H1 (cell line): ENCODE results near the gene TAF4. TPM values are rescaled to one million over a fixed set of nuclear protein-coding genes. Genes with fewer than 3 reads are reported as not detected.

Source experiments
- CTCF ChIA-PET: fragments of 300-600 bp; sonication (Branson Sonifier 250); formaldehyde crosslinking; loops from one replicate; lab custom pipeline; 2021; ENCODE audit not compliant: partially characterized antibody; lab: Charles Lee
- POLR2A ChIA-PET: fragments of 300-600 bp; sonication (Branson Sonifier 250); formaldehyde crosslinking; loops from one replicate; lab custom pipeline; 2021; ENCODE audit warnings: inconsistent platforms; ENCODE audit not compliant: partially characterized antibody; lab: Charles Lee
- DNase-seq, 2 experiments: peaks; one replicate each; pipeline versions ENCODE4 v3.0.0 to v3.0.0-alpha.2; 2010 to 2022; ENCODE audit warnings: low spot score in 2 of 2, low read depth in 1 of 2, mixed read lengths in 1 of 2
- FAIRE-seq: peaks from 2 replicates; lab custom pipeline; 2011; peaks lifted over from hg19 to GRCh38; lab: Jason Lieb, UNC
- H2AFZ ChIP-seq: 2 replicates; pipeline ENCODE4 v1.8.1; 2012; ENCODE audit warnings: low read length, inconsistent platforms
- H2AK5ac ChIP-seq: 2 replicates; pipeline ENCODE4 v1.6.1; 2013; ENCODE audit warnings: low read depth, low read length
- H2BK120ac ChIP-seq: replicated peaks from 2 replicates; pipeline ENCODE3; 2013; ENCODE audit warnings: low read depth, low read length, inconsistent platforms
- H2BK12ac ChIP-seq: 2 replicates; pipeline ENCODE4 v1.6.1; 2013; ENCODE audit warnings: low read depth, low read length
- H2BK15ac ChIP-seq: 2 replicates; pipeline ENCODE4 v1.6.1; 2013; ENCODE audit warnings: low read length
- H2BK20ac ChIP-seq: 2 replicates; pipeline ENCODE4 v1.6.1; 2013; ENCODE audit warnings: low read length
- H2BK5ac ChIP-seq: 2 replicates; pipeline ENCODE4 v1.6.1; 2013; ENCODE audit warnings: low read depth, low read length
- H3K14ac ChIP-seq: 2 replicates; pipeline ENCODE4 v1.6.1; 2013; ENCODE audit warnings: inconsistent platforms; ENCODE audit not compliant: insufficient read length
- H3K18ac ChIP-seq: 2 replicates; pipeline ENCODE4 v1.6.1; 2013; ENCODE audit warnings: low read length; ENCODE audit errors: extremely low read depth
- H3K23ac ChIP-seq: 2 replicates; pipeline ENCODE4 v1.6.1; 2013; ENCODE audit warnings: inconsistent platforms; ENCODE audit not compliant: insufficient read length
- H3K23me2 ChIP-seq: 2 replicates; pipeline ENCODE4 v1.6.1; 2013; ENCODE audit warnings: low read depth, low read length
- H3K27ac ChIP-seq: 2 replicates; pipeline ENCODE4 v1.6.1; 2011; ENCODE audit warnings: low read depth, low read length, inconsistent platforms
- H3K27me3 ChIP-seq, 4 experiments: replicated peaks in 1 of 4; 1 replicate in 1 of 4; 2 replicates in 3 of 4; pipeline versions ENCODE4 v1.6.1 to v1.8.1; 2011 to 2013; ENCODE audit warnings: low read length in 3 of 4, mild to moderate bottlenecking in 3 of 4, inconsistent platforms in 2 of 4, mixed read lengths in 2 of 4, moderate library complexity in 1 of 4; ENCODE audit not compliant: control insufficient read depth in 3 of 4, insufficient read depth in 3 of 4; ENCODE audit errors: extremely low read depth in 1 of 4
- H3K36me3 ChIP-seq, 4 experiments: 2 replicates each; pipeline versions ENCODE4 v1.6.1 to v1.8.1; 2011 to 2013; ENCODE audit warnings: mild to moderate bottlenecking in 4 of 4, low read length in 3 of 4, moderate library complexity in 2 of 4, control low read depth in 1 of 4, inconsistent platforms in 1 of 4; ENCODE audit not compliant: insufficient read depth in 4 of 4, control insufficient read depth in 2 of 4
- H3K4ac ChIP-seq: replicated peaks from 2 replicates; pipeline ENCODE3; 2013; ENCODE audit warnings: low read length, low read depth, mixed read lengths, inconsistent platforms; ENCODE audit not compliant: insufficient read length
- H3K4me1 ChIP-seq, 4 experiments: replicated peaks in 1 of 4; 1 replicate in 1 of 4; 2 replicates in 3 of 4; pipeline versions ENCODE4 v1.6.1 to v1.8.1; 2011 to 2013; ENCODE audit warnings: low read length in 3 of 4, inconsistent platforms in 2 of 4, mixed read lengths in 1 of 4; ENCODE audit not compliant: insufficient read depth in 4 of 4, control insufficient read depth in 3 of 4
- H3K4me2 ChIP-seq, 2 experiments: 2 replicates each; pipeline versions ENCODE4 v1.6.1 to v1.8.1; 2011 to 2013; ENCODE audit warnings: low read depth in 2 of 2, low read length in 2 of 2, control low read depth in 1 of 2, inconsistent platforms in 1 of 2, mild to moderate bottlenecking in 1 of 2; ENCODE audit not compliant: insufficient read depth in 1 of 2
- H3K4me3 ChIP-seq, 4 experiments: fragments of 200-600, 300-600 bp in 1 of 4; sonication (generic), shearing (Covaris generic), sonication (Bioruptor Twin) in 1 of 4; 2 replicates each; pipeline versions ENCODE4 v1.5.1 to v1.8.1; 2011 to 2016; ENCODE audit warnings: low read length in 4 of 4, low read depth in 3 of 4, control low read depth in 2 of 4, inconsistent platforms in 2 of 4, mild to moderate bottlenecking in 2 of 4, mixed read lengths in 1 of 4, moderate library complexity in 1 of 4; ENCODE audit not compliant: insufficient read depth in 2 of 4; ENCODE audit errors: extremely low read depth in 1 of 4
- H3K56ac ChIP-seq: replicated peaks from 2 replicates; pipeline ENCODE3; 2013; ENCODE audit warnings: low read depth, mild to moderate bottlenecking, mixed read lengths, low read length, inconsistent platforms; ENCODE audit not compliant: insufficient read length
- H3K79me1 ChIP-seq: 2 replicates; pipeline ENCODE4 v1.6.1; 2013; ENCODE audit warnings: low read depth, low read length, control low read depth
- H3K79me2 ChIP-seq, 2 experiments: 2 replicates each; pipeline versions ENCODE4 v1.6.1 to v1.8.1; 2012 to 2013; ENCODE audit warnings: low read length in 2 of 2, mild to moderate bottlenecking in 2 of 2, inconsistent platforms in 1 of 2; ENCODE audit not compliant: insufficient read depth in 2 of 2, control insufficient read depth in 1 of 2
- H3K9ac ChIP-seq, 4 experiments: replicated peaks in 1 of 4; 1 replicate in 1 of 4; 2 replicates in 3 of 4; pipeline versions ENCODE4 v1.6.1 to v1.8.1; 2011 to 2013; ENCODE audit warnings: low read depth in 3 of 4, low read length in 3 of 4, control low read depth in 2 of 4, mild to moderate bottlenecking in 2 of 4, moderate library complexity in 2 of 4, inconsistent platforms in 1 of 4; ENCODE audit errors: extremely low read depth in 1 of 4
- H3K9me3 ChIP-seq, 2 experiments: 2 replicates each; pipeline versions ENCODE4 v1.6.1 to v1.8.1; 2012 to 2013; ENCODE audit warnings: mild to moderate bottlenecking in 2 of 2, moderate library complexity in 2 of 2, control low read depth in 1 of 2, inconsistent platforms in 1 of 2, low read depth in 1 of 2, low read length in 1 of 2, mixed read lengths in 1 of 2; ENCODE audit not compliant: insufficient read depth in 2 of 2
- H4K20me1 ChIP-seq, 2 experiments: replicated peaks in 1 of 2; 2 replicates each; pipeline versions ENCODE3 to v1.8.1; 2011 to 2013; ENCODE audit warnings: inconsistent platforms in 2 of 2, low read length in 2 of 2, mild to moderate bottlenecking in 1 of 2; ENCODE audit not compliant: insufficient read depth in 2 of 2, control insufficient read depth in 1 of 2
- H4K5ac ChIP-seq: 2 replicates; pipeline ENCODE4 v1.6.1; 2013; ENCODE audit warnings: low read length, low read depth, mixed read lengths, inconsistent platforms; ENCODE audit not compliant: insufficient read length
- H4K8ac ChIP-seq: 2 replicates; pipeline ENCODE4 v1.8.0; 2013; ENCODE audit warnings: mild to moderate bottlenecking, moderate library complexity, low read length, inconsistent platforms; ENCODE audit not compliant: insufficient read depth; ENCODE audit errors: extremely low read depth
- H4K91ac ChIP-seq: replicated peaks from 2 replicates; pipeline ENCODE3; 2013; ENCODE audit warnings: low read length, mixed read lengths, inconsistent platforms; ENCODE audit not compliant: insufficient read length
- CEBPB ChIP-seq: IDR thresholded peaks from 2 replicates; pipeline ENCODE4 v1.6.1; 2012; ENCODE audit warnings: low read depth, low read length
- CHD1 ChIP-seq: IDR thresholded peaks from 2 replicates; pipeline ENCODE4 v1.6.1; 2012; ENCODE audit warnings: low read depth, low read length, improper control_type of control experiment
- E2F6 ChIP-seq: IDR thresholded peaks from 2 replicates; pipeline ENCODE4 v1.6.1; 2012; ENCODE audit warnings: inconsistent platforms
- EGR1 ChIP-seq: IDR thresholded peaks from 2 replicates; pipeline ENCODE4 v1.6.1; 2011; ENCODE audit warnings: low read depth, low read length, borderline replicate concordance
- FOSL1 ChIP-seq: IDR thresholded peaks from 2 replicates; pipeline ENCODE4 v1.6.1; 2011; ENCODE audit warnings: mild to moderate bottlenecking, low read depth, low read length, moderate library complexity; ENCODE audit not compliant: insufficient read depth
- GTF2F1 ChIP-seq: IDR thresholded peaks from 2 replicates; pipeline ENCODE4 v1.6.1; 2012; ENCODE audit warnings: low read depth, low read length, improper control_type of control experiment, borderline replicate concordance
- PHF8 ChIP-seq: fragments of 200-600 bp; sonication (generic); conservative IDR thresholded peaks from 2 replicates; pipeline ENCODE4 v1.7.1; 2012; ENCODE audit warnings: low read depth, mild to moderate bottlenecking, inconsistent platforms, low read length, moderate library complexity
- RBBP5 ChIP-seq: IDR thresholded peaks from 2 replicates; pipeline ENCODE4 v1.7.1; 2012; ENCODE audit warnings: low read depth, mild to moderate bottlenecking, inconsistent platforms, low read length, moderate library complexity, borderline replicate concordance
- SAP30 ChIP-seq: fragments of 300-600 bp; sonication (generic); IDR thresholded peaks from 2 replicates; pipeline ENCODE4 v1.7.1; 2012; ENCODE audit warnings: low read length, moderate library complexity, mild to moderate bottlenecking, inconsistent platforms; ENCODE audit not compliant: insufficient read depth, insufficient replicate concordance
- SIX5 ChIP-seq: IDR thresholded peaks from 2 replicates; pipeline ENCODE4 v1.6.1; 2011; ENCODE audit warnings: mild to moderate bottlenecking, low read depth, low read length
- SP2 ChIP-seq: IDR thresholded peaks from 2 replicates; pipeline ENCODE4 v1.6.1; 2012; ENCODE audit warnings: mild to moderate bottlenecking, low read length, inconsistent platforms
- SUZ12 ChIP-seq: fragments of 200-600 bp; sonication (generic); IDR thresholded peaks from 2 replicates; pipeline ENCODE4 v1.6.1; 2012; ENCODE audit warnings: mild to moderate bottlenecking, inconsistent platforms, low read length, moderate library complexity, mixed read lengths
- TBP ChIP-seq: IDR thresholded peaks from 2 replicates; pipeline ENCODE4 v1.6.1; 2011; ENCODE audit warnings: low read depth, low read length, improper control_type of control experiment
- TCF12 ChIP-seq: IDR thresholded peaks from 2 replicates; pipeline ENCODE4 v1.6.1; 2011; ENCODE audit warnings: low read depth, mild to moderate bottlenecking, low read length
- YY1 ChIP-seq: IDR thresholded peaks from 2 replicates; pipeline ENCODE4 v1.6.1; 2011; ENCODE audit warnings: low read depth, mild to moderate bottlenecking, low read length
- WGBS, 2 experiments: shearing (Covaris generic) in 1 of 2; methylation state at CpG; one replicate each; pipeline versions ENCODE4 v1.1.6 to v1.1.7; 2013 to 2015; ENCODE audit warnings: low lambda C conversion rate in 2 of 2, mixed read lengths in 2 of 2, inconsistent platforms in 1 of 2, low coverage in 1 of 2, missing lambda C conversion rate in 1 of 2; ENCODE audit not compliant: insufficient replicate concordance in 2 of 2, insufficient coverage in 1 of 2, insufficient read length in 1 of 2; ENCODE audit errors: extremely low coverage in 1 of 2, missing lambda C conversion rate in 1 of 2; 5-methylcytosine and 5-hydroxymethylcytosine counted together
- polyA plus RNA-seq, 7 experiments: library from polyadenylated mRNA; depleted of rRNA in 3 of 7; stranded (reverse) in 5 of 7; unstranded in 2 of 7; fragments of >200 nt in 5 of 7; fragments of 200-250 nt in 2 of 7; gene quantifications; 1 replicate in 5 of 7; 2 replicates in 1 of 7; 4 replicates in 1 of 7; pipeline versions ENCODE4 v1.2.1 to v1.2.3, GENCODE V29; 2011 to 2013; ENCODE audit warnings: missing spikeins in 2 of 7, mixed read lengths in 2 of 7
- total RNA-seq: library from RNA; stranded (reverse); fragmentation: NEBNext Ultra II Directional; extraction: Animal tissue kit (Norgen Biotek cat#: 25700); gene quantifications from 2 replicates; pipeline ENCODE4 v1.2.1, GENCODE V29; 2021

TAF4 gene
- total and polyA plus RNA-seq, 2 of the 8 experiments (the other 6 are each of a cell fraction or from before 2014, with no cell fraction given) = 16.0 to 30.1 TPM

- no peaks in the 10 kb centered on the region for H3K9me3 ChIP-seq
- no peak overlapping the region for H4K8ac ChIP-seq
- no peak overlapping the region for H3K14ac ChIP-seq
- H2BK5ac ChIP-seq = no peak overlapping the region
- no peaks in the 10 kb centered on the region for H3K79me2 ChIP-seq
- WGBS, 2 experiments = 95% methylated on average over 13 of the region's 14 CpGs; no CpG with 5 or more reads in 1 of the 2 experiments
- H3K56ac ChIP-seq = no peak overlapping the region
- no peak overlapping the region for H2BK12ac ChIP-seq
- FAIRE-seq (no peak), DNase-seq (no peak)
- H3K79me1 ChIP-seq = no peaks in the 10 kb centered on the region
- H3K36me3 ChIP-seq = peaks cover 0 to 11% (median 3%) of the 10 kb centered on the region in 4 experiments; a peak in 3 of 8 replicates
- no peak overlapping the region for H2AK5ac ChIP-seq
- H2BK20ac ChIP-seq = no peak overlapping the region
- no peak overlapping the region for H3K4me3 ChIP-seq
- H3K4ac ChIP-seq = no peak overlapping the region
- no peak overlapping the region for H2BK15ac ChIP-seq
- H3K9ac ChIP-seq = no peak overlapping the region
- CTCF ChIA-PET = interaction anchor here (1.0 kb wide), 1 partner anchor 17 kb away, joined by 3 read pairs; no protein-coding TSS in a partner anchor
- H4K5ac ChIP-seq = no peak overlapping the region
- no peak overlapping the region for H2BK120ac ChIP-seq
- H3K4me1 ChIP-seq = peaks cover 0 to 2% (median 0%) of the 10 kb centered on the region in 4 experiments; a peak in 1 of 7 replicates
- H3K27me3 ChIP-seq = no peaks in the 10 kb centered on the region; a peak in 1 of 7 replicates
- no peak overlapping the region for H4K91ac ChIP-seq
- H2AFZ ChIP-seq = no peak overlapping the region
- POLR2A ChIA-PET = no interaction called here
- no peak overlapping the region for H3K18ac ChIP-seq
- no peak overlapping the region for H3K27ac ChIP-seq
- H3K23ac ChIP-seq = no peak overlapping the region
- no peak overlapping the region for H3K4me2 ChIP-seq
- no peaks in the 10 kb centered on the region; the same call in 1 of the 2 replicates for H3K23me2 ChIP-seq
- H4K20me1 ChIP-seq = no peaks in the 10 kb centered on the region
- TF ChIP-seq PHF8 (no peak), SP2 (no peak), SIX5 (no peak), CEBPB (no peak), E2F6 (no peak), YY1 (no peak), SAP30 (no peak), EGR1 (no peak), GTF2F1 (no peak), RBBP5 (no peak), FOSL1 (no peak), CHD1 (no peak), SUZ12 (no peak), TBP (no peak), TCF12 (no peak)
Measured at GRCh38 chr20:61970357-61970756, 95.3 kb downstream of the TAF4 start.
